GM21737 (cell line): Measurements from ENCODE around the gene ZXDC.

Experiments
- ATAC-seq: cut with Tn5 transposase; IDR thresholded peaks from one replicate; pipeline ENCODE4 v1.9.1; 2021; ENCODE audit warnings: mild to moderate bottlenecking, moderate library complexity; ENCODE audit not compliant: unreplicated experiment

ZXDC gene

GRCh38 chr3:126439346-126439967 lies 36.2 kb downstream of the ZXDC start:
- no peak for ATAC-seq

GRCh38 chr3:126438746-126439145 lies 36.9 kb downstream of the ZXDC start:
- no peak for ATAC-seq

DNA sequence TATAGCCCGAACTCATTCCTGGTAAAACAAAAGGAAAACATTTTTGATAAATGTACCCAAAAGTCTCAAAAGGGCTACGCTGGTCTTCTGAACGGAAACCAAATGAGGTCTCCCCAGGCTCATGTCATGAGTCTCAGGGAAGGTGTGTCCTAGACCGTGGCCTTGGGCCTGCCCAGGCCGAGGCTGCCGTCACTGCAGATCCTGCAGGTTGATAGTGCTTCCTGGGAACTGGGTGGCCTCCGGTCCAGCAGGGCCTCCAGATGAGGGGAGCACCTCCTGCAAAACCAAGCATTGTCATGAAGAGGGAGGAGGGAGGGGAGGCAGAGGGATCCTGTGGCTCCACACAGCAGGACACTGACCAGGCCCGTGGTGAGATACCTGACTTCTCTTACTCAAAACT lies 37.5 kb downstream of the ZXDC start:
- ATAC-seq: no peak

- ATAC-seq: no peak
Observed at GRCh38 chr3:126436826-126437717, 38.6 kb downstream of the ZXDC start.

DNA sequence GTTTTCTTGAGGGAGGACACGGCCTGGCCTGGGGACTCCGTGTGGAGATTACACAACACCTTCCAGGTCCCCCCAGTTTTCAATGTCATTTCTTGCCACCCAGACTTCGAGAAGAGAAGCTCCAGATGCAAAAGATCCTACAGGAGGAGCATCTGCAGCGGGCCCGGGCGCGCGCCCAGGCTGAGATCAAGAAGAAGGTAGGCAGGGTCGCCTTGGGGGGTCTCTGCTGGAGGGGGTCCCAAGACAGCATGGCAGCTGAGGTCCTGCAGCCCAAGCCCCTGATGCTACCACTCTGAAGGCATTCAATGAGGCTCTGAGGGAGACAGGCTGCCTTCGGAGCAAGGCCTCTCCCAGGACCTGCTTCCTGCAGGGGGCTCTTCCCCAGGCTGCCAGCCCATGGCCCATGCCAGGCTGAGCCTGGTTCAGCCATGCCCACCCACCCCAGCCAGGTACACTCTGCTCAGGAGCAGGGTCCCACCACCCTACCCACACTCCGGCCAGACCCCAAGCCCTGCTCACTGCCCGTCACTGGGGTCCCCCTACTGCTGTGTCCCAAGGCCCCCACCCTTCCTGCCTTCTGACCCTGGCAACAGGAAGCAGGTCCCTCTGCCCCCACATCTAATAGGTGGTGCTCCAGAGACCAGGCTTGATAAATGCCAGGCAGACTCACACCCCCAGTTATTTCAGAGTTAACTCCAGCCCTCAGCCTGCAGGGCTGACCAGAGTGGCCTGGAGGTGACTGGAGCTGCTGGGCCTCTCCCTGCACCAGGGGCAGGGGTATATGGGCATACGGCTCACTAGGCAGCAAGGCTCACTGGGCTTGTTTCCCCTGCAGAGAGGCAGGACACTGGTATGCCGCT lies 40.0 kb downstream of the ZXDC start:
- ATAC-seq: no peak

- ATAC-seq: no peak
Observed at GRCh38 chr3:126434931-126435411, 40.7 kb downstream of the ZXDC start.

DNA sequence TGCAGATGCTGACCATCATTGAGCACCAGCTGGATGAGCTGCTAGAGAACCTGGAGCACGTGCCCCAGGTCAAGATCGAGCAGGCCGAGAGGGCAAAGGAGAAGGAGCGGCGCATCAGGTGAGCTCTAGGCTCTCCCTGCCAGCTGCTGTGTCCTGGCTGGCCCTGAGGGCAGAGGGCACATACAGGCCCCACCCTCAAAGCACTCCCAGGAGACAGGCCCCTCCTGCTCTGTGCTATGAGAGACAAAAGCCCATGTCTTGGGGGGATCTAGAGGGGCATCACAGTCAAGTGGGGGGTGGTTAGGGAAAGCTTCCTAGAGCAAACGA lies 41.5 kb downstream of the ZXDC start:
- no peak for ATAC-seq

DNA sequence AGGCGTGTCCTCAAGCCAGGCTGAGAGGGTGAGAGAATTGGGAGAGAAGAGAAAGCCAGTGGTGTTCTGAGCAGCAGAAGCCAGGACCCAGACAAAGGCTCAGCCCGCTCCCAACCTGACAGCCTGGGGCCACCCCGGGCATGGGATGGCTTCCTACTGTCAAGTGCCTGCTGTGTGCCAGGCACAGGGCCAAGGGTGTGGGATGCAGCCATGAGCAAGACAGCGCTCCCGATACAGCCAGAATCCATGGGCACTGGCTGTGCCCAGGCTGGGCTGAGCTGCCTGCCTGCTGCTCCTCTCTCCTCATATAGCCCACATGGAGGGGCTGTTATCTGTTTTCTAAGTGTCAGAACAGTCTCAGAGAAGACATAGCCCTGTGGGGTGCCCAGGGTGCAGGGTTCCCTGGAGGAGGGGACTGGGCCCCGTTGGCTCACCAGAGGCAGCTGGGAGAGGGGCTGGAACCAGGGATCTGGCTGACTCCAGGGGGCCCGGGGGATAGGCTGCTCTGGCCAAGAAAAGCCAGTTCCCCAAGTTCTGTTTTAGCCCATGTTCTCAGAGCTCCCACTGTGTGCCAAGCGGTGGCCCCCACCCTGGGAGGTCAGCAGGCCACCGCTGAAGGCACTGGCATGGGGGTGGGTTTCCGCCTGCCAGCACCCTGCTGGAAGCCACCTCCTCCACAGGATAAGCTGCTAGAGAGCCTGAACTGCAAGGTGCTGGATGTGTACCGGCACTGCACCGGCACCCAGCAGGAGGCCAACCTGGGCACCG lies 42.0 kb downstream of the ZXDC start:
- no peak for ATAC-seq

- no peak for ATAC-seq
Observed at GRCh38 chr3:126433105-126433430, 42.6 kb downstream of the ZXDC start.

DNA sequence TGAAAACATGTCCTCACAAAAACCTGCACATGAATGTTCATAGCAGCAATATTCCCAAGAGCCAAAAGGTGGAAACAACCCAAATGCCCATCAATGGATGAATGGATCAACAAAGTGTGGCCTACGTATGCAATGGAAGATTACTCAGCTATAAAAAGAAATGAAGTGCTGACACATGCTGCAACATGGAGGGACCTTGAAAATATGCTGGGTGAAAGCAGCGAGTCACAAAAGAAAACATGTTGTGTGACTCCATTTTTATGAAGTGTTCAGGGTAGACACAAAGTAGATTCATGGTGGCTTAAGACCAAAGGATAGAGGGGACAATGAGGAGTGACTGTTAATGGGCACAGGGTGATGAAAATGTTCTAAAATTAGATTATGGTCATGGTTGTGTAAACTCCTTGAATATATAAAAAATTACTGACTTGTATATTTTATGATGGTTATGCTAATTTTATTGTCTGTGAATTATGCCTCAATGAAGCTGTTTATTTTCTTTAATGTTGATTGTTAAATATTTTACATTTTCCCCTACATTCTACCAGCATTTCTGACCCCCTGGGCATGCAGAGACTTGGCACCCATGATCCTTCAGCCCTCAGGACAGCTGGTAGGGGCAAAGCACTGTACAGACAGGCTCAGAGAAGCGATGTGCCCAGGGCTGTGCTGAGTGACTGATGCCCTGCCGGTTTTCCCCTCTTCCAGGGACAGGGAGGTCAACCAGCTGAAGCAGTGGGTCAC lies 43.2 kb downstream of the ZXDC start:
- ATAC-seq: no peak

GRCh38 chr3:126431103-126431534 lies 44.6 kb downstream of the ZXDC start:
- ATAC-seq: no peak

DNA sequence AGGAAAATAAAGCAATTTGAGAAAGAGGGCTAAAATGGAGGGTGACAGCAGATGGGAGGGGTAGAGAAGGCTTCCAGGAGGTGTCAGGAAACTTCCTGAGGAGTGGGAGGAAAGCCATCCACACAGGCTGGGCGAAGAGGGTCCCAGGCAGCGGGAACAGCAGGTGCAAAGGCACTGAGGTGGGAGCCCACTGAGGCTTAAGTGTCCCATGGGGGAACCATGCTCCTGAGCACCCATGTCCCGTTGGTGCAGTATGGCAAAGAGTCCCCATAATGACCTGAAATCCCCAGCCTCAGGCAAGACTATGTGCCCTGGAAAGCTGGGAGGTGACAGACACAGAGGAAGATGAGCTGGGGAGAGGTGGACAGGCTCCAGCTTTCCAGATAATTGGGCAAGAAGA lies 50.9 kb downstream of the ZXDC start:
- ATAC-seq: no peak

DNA sequence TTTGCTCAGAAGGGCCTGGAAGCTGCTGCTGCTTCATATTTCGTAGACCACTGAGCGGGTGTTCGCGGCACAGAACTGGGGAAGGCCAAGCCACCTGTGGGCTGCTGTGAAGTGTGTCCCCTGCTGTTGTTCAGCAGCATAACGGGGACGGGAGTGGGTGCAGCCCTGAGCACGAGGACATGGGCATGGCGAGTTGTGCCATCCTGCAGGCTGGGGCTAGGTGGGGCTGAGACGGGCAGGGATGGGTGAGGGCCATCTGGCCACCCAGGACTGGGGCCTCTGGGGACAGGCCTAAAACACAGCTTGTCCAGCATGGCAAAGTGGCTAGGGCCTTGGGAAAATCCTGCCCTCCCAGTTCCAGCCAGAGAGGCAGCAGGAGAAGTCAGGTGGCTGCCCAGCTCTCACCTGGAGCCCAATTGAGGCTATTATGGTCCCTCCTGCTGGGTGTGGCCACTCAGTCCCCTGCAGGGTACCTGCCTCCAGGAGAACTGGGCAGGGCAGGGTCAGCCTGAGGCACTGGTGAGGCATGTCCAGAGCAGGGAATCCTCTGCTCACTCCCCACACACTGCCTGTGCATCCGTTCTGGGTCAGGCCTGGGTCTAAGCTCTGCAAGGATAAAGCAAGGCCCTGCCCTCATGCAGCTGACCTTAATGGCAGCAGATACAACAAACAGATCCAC lies 51.5 kb downstream of the ZXDC start:
- ATAC-seq: no peak

DNA sequence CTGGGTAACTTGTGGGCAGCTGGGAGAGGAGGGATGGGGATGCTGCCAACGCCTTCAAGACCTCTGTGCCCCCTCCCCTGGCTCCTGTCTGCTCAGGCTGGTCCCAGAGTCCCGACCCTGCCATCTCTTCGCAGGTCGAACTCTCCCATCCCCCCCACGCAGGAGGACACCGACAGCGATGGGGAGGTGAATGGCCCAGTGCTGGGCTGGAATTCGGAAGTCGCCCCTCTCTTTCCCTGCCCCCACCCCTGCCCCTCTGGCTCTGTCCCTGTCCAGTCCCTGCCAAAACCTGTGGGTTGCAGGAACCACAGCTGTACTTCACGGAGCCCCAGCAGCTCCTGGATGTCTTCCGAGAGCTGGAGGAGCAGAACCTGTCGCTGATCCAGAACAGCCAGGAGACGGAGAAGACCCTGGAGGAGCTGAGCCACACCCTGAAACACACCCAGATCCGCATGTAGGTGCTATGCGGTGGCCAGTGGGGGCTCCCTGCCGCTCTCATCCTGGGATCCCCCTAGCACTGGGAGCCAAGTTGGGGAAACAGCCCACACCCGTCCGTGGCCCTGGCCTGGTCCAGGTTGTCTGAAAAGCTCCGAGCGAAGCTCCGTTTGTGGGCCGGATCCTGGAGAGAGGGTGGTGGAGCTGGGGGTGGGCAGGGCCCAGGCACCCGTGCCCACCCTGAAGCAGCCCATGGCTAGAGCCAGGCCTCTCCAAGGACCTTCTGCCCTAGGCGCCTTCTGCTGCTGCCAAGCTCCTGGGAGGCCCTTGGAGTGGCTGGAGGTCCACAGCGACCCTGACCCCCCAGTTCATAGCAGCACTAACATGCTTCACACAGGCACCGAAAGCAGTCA lies 52.3 kb downstream of the ZXDC start:
- no peak for ATAC-seq

GRCh38 chr3:126422571-126423091 lies 53.1 kb downstream of the ZXDC start:
- ATAC-seq: no peak

DNA sequence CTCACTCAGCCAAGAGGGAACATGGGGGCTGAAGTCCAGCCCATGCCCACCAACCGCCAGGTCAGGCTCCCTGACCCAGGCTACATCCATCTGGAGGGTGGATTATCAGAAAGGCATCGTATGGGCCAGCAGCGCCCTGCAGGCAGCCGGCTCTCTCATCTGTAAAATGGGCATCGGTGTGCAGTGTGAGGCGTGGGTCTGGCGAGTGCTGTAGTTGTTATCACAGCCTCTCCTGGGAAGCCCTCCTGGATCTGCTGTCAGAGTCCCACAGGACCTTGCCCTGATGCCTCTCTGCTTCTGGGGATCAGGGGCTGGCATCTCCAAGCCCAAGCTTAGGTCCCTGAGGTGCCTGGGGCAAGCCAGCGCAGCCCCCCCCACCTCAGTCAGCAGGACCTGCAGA lies 53.6 kb downstream of the ZXDC start:
- no peak for ATAC-seq

DNA sequence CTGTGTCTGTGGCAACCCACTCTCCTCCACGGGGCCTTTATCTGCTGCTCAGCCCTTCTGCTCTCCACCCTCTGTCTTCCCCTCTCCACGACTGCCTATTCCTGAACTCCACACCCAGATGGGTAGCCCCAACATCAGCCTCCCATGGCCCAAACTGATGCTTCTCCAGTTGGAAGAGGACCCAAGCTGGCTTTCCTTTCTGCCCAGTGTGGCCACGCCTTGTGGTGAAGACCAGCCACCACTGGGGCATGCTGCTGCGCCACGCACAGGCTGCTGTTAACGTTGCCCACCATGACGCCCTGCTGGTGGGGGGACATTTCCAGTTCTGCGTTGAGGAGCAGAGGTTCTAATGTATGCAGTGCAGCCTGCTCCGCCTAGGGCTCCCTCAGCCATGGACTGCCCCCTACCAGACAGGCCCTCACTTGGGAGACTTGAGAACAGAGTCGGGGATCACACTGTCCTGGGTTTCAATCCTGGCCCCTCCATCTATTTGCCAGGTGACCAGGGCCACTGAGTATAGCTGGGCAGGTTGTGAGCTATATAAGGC lies 54.0 kb downstream of the ZXDC start:
- ATAC-seq: no peak
